HG02763 (cell line): Measurements from ENCODE around the gene NEK9.

Source experiments
- ATAC-seq: cut with Tn5 transposase; IDR thresholded peaks from one replicate; pipeline ENCODE4 v1.9.1; 2021; ENCODE audit warnings: mild to moderate bottlenecking, moderate library complexity; ENCODE audit not compliant: unreplicated experiment

The NEK9 gene

DNA sequence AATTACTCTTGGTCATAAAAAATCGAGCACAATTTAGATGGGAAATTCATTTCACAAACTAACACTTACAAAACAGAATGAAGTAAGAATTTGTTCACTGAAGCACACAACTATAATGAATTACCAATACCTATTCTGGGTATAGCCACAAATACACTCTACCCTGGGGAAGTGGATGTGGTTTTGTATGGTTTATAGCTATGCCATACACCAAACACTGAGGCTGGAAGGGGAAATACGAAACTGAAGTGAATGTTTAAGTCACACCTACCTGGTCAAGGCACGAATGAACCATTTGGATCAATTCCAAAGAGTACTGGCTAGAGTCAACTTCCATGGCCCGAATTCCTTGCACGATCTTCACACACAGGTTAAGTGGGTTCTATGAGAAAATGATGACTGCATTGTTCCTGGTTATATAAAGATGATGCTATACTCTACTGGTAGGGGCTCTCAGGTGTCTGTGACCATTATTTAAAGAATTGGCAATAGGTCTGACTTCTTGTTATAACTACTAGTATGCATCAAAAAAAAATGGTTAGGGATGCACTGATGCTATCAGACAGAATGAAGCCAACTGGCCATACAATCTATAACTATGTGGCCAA is 12.8 kb downstream of the NEK9 start:
- no peak for ATAC-seq

GRCh38 chr14:75109877-75110276 is 17.0 kb downstream of the NEK9 start:
- ATAC-seq: no peak

DNA sequence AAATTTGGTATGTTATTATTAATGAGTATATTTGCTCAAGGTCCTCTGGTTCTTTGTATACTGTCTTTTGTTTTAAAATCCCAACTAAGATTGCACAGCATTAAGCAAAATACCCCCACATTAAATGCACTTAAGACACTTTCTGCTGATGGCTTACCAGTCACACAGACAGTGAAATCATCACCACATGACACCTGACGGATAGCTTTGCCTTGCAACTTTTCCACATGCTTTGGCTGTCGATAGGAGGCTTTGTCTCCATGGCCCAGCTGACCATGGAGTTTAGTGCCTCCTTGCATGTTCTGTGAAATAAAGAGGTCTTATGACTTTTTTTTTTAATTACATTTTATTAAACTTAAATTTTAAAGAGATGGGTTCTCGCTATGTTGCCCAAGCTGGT is 19.7 kb downstream of the NEK9 start:
- no peak for ATAC-seq

DNA sequence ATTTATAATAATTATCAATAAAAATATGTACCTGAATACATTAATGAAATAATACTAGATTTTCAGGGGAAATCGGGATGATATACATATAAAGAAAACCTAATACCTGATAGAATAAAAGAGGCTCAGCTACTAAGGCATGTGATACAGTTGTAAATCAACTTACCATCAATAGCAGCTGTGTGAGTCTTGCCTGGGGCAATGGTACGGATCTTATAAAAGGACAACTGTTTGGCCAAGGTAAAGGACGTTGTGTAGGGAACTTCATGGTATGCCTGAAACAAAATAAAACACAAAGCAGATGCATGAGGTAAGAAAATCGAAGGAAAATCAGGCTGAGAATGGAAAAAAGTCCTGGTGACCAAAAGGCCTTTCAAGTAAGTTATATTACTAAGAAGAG is 25.4 kb downstream of the NEK9 start:
- ATAC-seq: no peak

- ATAC-seq: no peak
These were observed 28.2 kb downstream of the NEK9 start for GRCh38 chr14:75098682-75099081.

GRCh38 chr14:75098212-75098611 is 28.6 kb downstream of the NEK9 start:
- no peak for ATAC-seq

- no peak for ATAC-seq
These were observed 29.9 kb downstream of the NEK9 start for GRCh38 chr14:75096959-75097358.

GRCh38 chr14:75095690-75096089 is 31.2 kb downstream of the NEK9 start:
- ATAC-seq: no peak

- ATAC-seq: no peak
These were observed 32.0 kb downstream of the NEK9 start for GRCh38 chr14:75094896-75095295.

- no peak for ATAC-seq
These were observed 34.1 kb downstream of the NEK9 start for GRCh38 chr14:75092698-75093097.

- ATAC-seq: no peak
These were observed 35.6 kb downstream of the NEK9 start for GRCh38 chr14:75091251-75091650.

GRCh38 chr14:75090353-75090752 is 36.5 kb downstream of the NEK9 start:
- no peak for ATAC-seq

GRCh38 chr14:75088566-75089373 is 38.1 kb downstream of the NEK9 start:
- ATAC-seq: no peak

DNA sequence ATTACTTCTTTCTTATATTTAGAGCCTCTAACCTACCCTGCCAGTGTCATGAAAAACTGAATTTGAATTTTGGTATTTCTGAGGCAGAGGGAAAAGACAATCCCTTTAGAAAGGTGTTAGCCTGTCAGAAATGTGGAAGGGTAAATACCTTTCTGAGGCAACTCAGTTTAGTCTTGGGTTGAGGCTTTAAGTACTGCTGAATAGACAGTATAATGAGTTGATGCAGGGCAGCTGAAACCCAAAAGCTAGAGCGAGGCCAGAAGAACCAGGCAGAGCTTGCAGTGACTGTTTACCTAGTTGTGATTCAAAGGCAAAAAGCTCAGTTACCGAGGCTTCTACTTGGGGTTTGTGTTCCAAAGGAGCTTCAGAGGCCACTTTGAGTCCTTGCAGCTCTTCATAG is 38.7 kb downstream of the NEK9 start:
- no peak for ATAC-seq

DNA sequence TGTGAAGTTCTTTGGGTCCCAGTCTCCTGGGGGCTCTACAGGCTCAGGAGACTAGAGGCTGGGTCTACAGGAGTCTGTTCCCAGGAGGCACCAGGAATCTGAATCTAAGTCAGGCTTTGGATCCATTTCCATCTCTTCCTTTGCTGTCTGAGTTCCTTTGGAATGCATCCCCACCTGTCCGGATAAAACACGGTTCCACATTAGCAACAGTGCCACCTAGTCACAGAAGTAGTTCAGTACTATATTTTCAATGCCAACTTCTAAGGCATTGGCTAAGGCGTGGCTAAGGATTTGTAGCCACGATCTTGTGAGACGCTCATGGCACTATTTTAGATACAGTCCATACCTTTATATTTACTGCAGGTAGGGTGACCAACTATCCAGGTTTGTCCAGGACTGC is 42.3 kb downstream of the NEK9 start:
- no peak for ATAC-seq

DNA sequence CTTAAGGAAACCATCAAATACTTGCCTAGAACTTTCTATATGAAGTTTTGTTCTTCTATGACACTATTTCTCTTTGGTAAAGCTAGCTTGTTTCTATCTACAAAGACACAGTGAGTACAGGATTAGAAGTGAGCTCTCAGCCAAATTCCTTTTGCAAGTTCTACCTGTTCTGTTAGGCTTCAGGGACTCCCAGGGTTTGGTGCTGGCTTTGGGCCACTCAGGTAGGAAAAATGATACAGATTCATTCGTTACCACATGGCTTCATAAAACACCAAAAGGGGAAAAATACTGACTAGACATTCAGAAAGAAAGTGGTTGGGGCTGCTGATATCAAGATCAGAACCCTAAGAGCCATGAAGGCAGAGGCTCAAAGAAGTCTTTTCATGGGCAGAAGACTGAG is 43.6 kb downstream of the NEK9 start:
- ATAC-seq: no peak

DNA sequence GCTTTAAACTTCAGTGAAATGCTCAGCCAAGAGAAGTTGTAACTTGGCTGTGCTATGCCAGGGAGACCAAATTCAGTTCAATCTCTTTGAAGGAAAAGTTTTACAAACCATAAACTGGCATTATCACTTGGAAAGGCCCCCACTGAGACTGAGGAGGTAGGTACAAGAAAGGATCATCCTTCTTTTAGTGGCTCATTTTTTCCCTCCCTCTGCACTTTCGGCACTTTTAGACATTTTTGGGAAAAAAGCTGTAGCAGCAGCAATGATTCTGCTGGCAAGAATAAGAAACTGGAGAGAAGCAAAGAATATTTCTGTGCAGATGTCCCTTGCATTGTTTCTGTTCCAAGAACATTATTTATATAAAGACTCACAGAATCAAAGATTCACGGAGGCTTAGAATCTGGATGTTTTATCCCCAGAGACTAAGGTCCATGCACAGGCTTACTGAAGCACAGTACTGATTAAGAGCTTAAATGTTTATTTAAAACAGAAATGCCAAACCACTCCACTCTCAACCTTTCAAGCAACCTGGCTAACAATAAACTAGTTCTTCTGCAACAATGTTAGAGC is 45.1 kb downstream of the NEK9 start:
- no peak for ATAC-seq

DNA sequence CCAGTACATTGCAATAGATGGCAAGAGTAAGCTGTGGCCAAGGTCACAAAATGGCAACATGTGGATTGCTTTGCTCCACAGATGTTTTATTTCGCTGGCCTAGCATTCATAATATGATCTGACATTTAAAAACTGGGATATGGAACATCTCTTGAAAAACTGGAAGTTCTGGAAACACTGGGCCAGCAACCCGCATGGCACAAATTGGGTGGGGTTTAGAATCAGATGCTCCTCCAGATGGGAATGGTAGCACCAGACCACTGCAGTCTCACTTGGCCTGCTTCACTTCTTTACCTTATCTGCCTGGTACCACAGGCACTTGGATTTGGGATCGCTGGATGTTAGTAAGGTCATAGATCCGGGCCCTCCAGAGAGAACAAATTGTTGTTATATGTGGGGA is 47.3 kb downstream of the NEK9 start:
- ATAC-seq: no peak

DNA sequence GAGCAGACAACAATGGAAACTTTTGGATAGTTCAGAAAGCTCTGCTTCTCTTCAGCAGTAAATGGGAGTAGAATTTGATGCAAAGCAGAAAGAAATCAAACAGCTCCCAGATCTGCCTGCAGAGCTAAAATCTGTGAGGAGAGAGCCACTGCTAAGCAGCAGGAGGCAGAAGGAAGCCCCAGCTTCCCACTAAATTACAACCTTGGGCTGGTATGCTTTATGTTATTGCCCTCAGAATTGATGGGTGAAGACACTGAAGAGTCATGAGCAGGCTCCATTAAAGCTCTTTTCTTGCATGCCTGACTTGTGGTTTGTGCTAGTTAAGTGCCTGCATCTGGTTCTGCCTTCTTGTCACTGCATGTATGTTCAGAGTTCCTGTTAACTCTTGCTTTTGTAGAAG is 49.1 kb downstream of the NEK9 start:
- ATAC-seq: no peak

GRCh38 chr14:75070383-75070782 is 56.5 kb downstream of the NEK9 start:
- ATAC-seq: no peak

DNA sequence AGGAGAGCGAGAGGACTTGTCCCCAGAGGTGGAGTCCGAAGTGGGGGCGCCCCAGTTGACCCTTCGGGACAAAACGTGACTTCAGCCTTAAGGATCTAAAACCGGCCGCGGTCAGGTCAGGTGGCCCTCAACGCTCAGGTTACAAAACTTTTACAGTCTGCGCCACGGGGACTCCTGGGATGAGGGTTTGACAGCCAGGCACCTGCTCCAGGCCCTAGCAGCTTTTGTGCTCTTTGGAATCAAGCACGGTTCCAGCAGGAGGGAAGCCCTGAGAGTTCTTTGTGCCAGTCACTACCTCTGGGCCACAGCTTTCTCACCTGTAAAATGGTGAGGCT is 57.1 kb downstream of the NEK9 start:
- no peak for ATAC-seq

DNA sequence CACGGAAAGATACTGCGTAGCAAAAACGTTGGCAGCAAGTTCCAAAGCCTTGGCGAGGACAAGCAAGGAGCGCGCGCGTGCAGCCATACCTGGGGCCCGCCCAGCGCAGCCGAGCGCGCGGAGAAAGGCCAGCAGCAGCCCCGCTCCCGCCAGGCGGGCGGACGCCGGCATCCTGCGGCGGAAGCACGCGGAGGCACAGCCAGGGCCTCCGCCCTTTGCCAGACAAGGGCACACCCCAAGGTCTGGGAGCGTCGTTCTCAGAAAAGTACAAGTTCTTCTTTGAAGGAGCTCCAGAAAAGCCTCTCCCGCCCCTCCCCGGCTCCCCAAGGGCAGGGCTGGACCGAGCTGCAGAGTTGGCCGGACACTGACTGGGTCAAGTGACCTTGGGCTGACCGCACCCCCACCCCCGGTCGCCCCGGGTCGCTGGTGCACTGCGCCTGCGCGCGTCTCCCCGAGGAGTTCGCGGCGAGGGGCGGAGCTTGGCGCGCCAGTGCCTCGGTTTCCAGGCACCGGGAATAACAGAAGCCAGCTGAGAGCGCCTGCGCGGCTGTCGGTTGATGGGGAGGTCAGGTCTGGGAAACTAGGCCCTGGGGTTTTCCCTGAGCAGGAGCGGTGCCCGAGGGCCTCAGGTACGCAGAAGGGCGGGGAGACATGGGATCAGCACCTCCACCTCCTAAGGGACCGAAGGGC is 57.6 kb downstream of the NEK9 start, which contains the start of gene ZC2HC1C:
Gene ZC2HC1C (plus strand): TSS at position 521 of the 690 bp plus-strand sequence. CDS start 933 bp downstream, outside the sequence.
- peak; percentile 70 for ATAC-seq
